Right atrium auricular region (tissue), 2 donors: ENCODE data around the gene KCNQ1. TPM values are rescaled to one million over a fixed set of nuclear protein-coding genes. Genes with fewer than 3 reads are reported as not detected.

Experiments
- DNase-seq: peaks from one replicate; pipeline ENCODE4 v3.0.0-alpha.2; 2019; ENCODE audit warnings: low spot score
- H3K27ac ChIP-seq, 2 donors: fragments of 200-600 bp; sonication (generic); 1 replicate in 1 of 2; 2 replicates in 1 of 2; pipeline ENCODE4 v1.5.1; 2016 to 2019
- H3K27me3 ChIP-seq, 2 donors: fragments of 200-600 bp; sonication (generic); one replicate each; pipeline versions ENCODE4 v1.5.1 to v1.6.0; 2017 to 2019
- H3K36me3 ChIP-seq: fragments of 200-600 bp; sonication (generic); one replicate; pipeline ENCODE4 v1.5.1; 2016
- H3K4me1 ChIP-seq, 2 donors: fragments of 200-600 bp; sonication (generic); one replicate each; pipeline versions ENCODE4 v1.5.1 to v1.6.0; 2017 to 2019
- H3K4me3 ChIP-seq, 2 donors: fragments of 200-600 bp; sonication (generic); 1 replicate in 1 of 2; 2 replicates in 1 of 2; pipeline ENCODE4 v1.5.1; 2017 to 2019; ENCODE audit warnings: mild to moderate bottlenecking in 1 of 2, moderate library complexity in 1 of 2
- H3K9me3 ChIP-seq, 2 donors: fragments of 200-600 bp; sonication (generic); one replicate each; pipeline ENCODE4 v1.5.1; 2019
- total RNA-seq, 2 donors: library from RNA; depleted of rRNA; stranded (reverse); fragments of >200 nt; gene quantifications; one replicate each; pipeline ENCODE4 v1.1.0, GENCODE V29; 2016
- TF ChIP-seq, protein P1 (sequence below), 2 donors: fragments of 200-600 bp; sonication (generic); IDR thresholded peaks; one replicate each; pipeline ENCODE4 v1.5.1; 2019; ENCODE audit warnings: antibody characterized with exemption in 2 of 2

KCNQ1 gene
- total RNA-seq, 2 donors from 2014 or later, result 12.7 to 25.1 TPM

DNA sequence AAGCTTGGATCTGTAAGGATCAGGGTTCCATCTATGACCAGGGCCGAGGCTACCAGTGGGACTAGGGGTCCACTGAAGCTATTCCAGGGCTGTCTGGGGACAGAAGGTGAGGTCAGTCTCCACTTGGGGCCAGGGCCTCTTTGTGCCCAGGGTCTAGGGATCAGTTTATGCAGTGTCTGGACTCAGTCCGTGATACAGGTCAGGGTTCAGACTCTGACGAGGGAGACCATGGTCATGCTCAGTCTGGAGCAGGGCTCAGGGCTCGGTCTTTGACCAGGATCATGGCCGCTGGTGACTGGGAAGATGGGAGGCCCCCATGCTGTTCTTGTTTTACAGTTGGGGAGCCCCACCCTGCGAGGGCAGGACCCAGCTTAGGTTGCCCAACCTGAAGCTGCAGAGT lies 32.5 kb upstream of the KCNQ1 start:
- H3K4me1 ChIP-seq, result no peaks in the 10 kb centered on the region

DNA sequence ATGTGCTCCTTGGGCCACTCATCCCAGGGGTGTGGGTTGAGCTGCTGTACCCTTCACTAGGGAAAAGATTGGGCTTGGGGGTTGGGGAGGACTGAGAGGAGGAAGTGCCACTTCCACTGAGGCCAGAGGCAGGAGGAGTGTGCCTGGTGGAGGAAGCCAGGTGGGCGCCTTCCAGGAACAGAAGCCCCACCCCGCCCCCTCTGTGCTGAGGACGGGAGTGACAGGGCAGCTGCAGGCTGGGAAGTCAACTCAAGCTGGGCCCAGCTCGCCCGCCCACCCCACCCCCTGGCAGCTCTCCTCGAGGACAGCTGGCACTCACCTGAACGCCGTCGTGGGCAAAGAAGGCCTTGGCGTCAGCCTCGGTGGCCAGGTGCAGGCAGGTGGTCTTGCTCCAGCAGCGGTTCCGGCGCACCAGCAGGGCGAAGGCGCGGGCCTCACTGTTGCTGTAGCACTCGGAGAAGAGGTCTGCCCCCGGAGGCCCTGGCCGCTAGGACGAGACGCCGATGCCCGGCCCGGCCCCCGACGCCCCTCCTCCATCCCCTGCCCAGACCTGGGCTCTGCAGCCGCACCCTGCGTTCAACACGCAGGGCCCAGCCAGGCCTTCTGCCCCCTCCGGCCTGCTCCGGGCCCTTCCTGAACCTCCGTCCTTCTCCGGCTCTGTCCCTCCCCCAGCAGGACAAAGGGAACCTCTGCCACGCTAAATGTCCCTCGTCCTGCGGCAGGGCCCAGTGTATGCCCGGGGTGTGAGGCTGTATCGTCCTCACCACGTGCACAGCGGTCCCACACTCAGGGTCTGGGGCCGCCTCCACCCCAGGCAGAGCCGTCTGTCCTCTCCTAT lies 30.8 kb upstream of the KCNQ1 start:
- no peaks in the 10 kb centered on the region for H3K4me1 ChIP-seq
- no peak overlapping the region for H3K4me3 ChIP-seq
- no peaks in the 10 kb centered on the region for H3K27me3 ChIP-seq
- TF ChIP-seq, protein P1, sequence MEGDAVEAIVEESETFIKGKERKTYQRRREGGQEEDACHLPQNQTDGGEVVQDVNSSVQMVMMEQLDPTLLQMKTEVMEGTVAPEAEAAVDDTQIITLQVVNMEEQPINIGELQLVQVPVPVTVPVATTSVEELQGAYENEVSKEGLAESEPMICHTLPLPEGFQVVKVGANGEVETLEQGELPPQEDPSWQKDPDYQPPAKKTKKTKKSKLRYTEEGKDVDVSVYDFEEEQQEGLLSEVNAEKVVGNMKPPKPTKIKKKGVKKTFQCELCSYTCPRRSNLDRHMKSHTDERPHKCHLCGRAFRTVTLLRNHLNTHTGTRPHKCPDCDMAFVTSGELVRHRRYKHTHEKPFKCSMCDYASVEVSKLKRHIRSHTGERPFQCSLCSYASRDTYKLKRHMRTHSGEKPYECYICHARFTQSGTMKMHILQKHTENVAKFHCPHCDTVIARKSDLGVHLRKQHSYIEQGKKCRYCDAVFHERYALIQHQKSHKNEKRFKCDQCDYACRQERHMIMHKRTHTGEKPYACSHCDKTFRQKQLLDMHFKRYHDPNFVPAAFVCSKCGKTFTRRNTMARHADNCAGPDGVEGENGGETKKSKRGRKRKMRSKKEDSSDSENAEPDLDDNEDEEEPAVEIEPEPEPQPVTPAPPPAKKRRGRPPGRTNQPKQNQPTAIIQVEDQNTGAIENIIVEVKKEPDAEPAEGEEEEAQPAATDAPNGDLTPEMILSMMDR (IDR thresholded peaks at IDR 0.05), result no peak
- H3K27ac ChIP-seq, result no peak overlapping the region
- H3K9me3 ChIP-seq, result no peaks in the 10 kb centered on the region
- H3K36me3 ChIP-seq, result no peaks in the 10 kb centered on the region
- no peak for DNase-seq

More for the DNA sequence above, 32.5 kb upstream of the KCNQ1 start:
- no peaks in the 10 kb centered on the region for H3K27me3 ChIP-seq
- DNase-seq, result no peak
- no peak overlapping the region for H3K27ac ChIP-seq
- H3K4me3 ChIP-seq, result no peak overlapping the region
- no peaks in the 10 kb centered on the region for H3K36me3 ChIP-seq
- no peaks in the 10 kb centered on the region for H3K9me3 ChIP-seq
- TF ChIP-seq, protein P1 (IDR thresholded peaks at IDR 0.05), result no peak

DNA sequence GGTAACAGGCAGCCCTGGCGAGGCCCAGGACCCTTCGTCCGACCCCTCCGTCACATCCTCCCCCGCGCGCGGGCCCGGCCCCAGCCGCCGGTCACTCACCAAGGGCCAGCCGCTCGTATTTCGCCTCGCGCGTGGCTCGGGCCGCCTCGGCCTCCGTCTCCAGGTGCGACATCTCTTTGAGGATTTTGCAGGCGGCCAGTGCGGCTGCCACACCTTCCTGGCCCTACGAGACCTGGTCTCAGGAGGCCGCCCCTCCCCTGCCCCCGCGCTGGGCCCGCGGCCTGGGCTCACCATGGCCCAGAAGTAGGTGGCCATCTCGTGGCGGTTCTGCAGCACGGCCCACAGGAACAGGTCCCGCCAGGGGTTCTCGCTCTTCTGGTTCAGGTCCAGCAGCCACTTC lies 30.2 kb upstream of the KCNQ1 start:
- no peak for DNase-seq

DNA sequence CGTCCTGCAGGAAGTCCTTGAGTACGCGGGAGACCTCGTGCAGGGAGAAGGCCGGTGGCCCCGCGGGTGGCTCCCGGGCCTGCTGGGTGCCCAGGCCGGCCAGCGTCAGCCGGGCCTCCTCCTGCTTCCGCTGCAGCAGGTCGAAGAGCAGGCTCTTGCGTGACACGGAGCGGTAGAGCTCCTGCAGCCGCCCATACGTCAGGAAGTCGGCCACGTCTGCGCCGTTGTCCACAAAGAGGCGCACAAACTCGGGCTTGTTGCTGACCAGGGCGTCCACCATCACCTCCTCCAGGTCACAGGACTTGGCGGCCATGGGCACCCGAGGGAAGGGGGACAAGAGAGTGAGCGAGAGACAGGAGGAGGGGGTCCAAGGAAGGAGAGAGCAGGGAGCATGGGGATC lies 29.6 kb upstream of the KCNQ1 start:
- Histone ChIP-seq H3K9me3 (no peaks in the 10 kb centered on the region), H3K4me1 (peaks cover 0 to 6% of the 10 kb centered on the region in 2 donors), H3K27ac (no peak overlapping the region), H3K27me3 (no peaks in the 10 kb centered on the region), H3K4me3 (no peak overlapping the region), H3K36me3 (no peaks in the 10 kb centered on the region)
- TF ChIP-seq, protein P1 (IDR thresholded peaks at IDR 0.05), result no peak
- DNase-seq, result no peak

More for the DNA sequence above, 30.2 kb upstream of the KCNQ1 start:
- Histone ChIP-seq H3K9me3 (no peaks in the 10 kb centered on the region), H3K4me3 (no peak overlapping the region), H3K27ac (no peak overlapping the region), H3K4me1 (peaks cover 0 to under 1% of the 10 kb centered on the region in 2 donors), H3K36me3 (no peaks in the 10 kb centered on the region), H3K27me3 (no peaks in the 10 kb centered on the region)
- TF ChIP-seq, protein P1 (IDR thresholded peaks at IDR 0.05), result no peak

DNA sequence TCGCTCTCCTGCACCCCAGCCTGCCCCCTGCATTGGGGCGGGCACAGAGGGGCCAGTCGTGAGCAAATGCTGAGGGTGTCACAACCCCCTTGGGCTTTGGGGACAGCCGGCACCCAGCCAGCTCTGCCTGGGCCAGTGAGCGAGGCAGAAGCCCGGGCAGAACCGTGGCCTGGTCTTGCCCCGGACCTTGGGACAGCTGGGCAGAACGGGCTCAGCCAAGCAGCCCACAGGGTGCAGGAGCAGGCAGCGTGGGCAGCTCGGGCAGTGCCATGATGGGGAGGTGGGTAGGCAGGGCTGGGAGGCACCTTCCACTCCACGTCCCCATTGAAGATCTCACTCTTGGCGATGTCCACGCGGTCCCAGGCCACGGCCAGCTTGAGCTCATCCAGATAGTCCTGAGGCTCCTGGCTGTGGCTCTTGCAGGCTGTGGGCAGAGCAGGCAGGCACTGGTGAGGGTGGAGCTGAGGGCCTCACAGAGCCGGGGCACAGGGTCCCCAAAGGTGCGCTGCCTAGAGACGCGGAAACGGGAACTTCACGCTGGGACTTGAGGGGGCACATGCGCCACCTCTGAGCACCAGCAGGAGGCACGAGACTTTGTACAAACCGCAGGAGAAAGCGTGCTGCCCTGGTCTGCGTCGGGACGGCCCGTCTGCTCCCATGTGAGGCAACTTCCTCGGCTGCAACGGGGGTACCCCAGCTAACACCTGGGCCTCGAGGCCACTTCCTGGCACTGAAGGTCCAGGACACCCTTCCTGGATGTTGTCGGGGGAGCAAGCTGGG lies 29.0 kb upstream of the KCNQ1 start:
- TF ChIP-seq, protein P1 (IDR thresholded peaks at IDR 0.05), result no peak
- Histone ChIP-seq H3K4me3 (no peak overlapping the region), H3K36me3 (no peaks in the 10 kb centered on the region), H3K27ac (no peak overlapping the region), H3K9me3 (no peaks in the 10 kb centered on the region), H3K4me1 (peaks cover 0 to 12% of the 10 kb centered on the region in 2 donors), H3K27me3 (no peaks in the 10 kb centered on the region)
- DNase-seq, result no peak
